Kidney (tissue), 14 donors: ENCODE results near the gene SNAP25. TPM values are rescaled to one million over a fixed set of nuclear protein-coding genes. Genes with fewer than 3 reads are reported as not detected.
A peak's percentile ranks its signal among the peaks of the same experiment; 100 is the strongest.

Experiments used
- DNase-seq, 5 donors: peaks; one replicate each; pipeline ENCODE4 v3.0.0-alpha.2; 2013 to 2020
- FAIRE-seq: peaks from 2 replicates; lab custom pipeline; 2012; peaks lifted over from hg19 to GRCh38; lab: Jason Lieb, UNC
- H3K27ac ChIP-seq, 2 donors: one replicate each; pipeline ENCODE4 v1.7.0; 2013; ENCODE audit warnings: low read depth in 2 of 2, low read length in 2 of 2, inconsistent platforms in 1 of 2
- H3K27me3 ChIP-seq: one replicate; pipeline ENCODE4 v1.7.1; 2013; ENCODE audit warnings: low read length, inconsistent platforms; ENCODE audit not compliant: control insufficient read depth, insufficient read depth
- H3K36me3 ChIP-seq, 3 donors: one replicate each; pipeline versions ENCODE4 v1.7.0 to v1.7.1; 2013; ENCODE audit warnings: low read length in 3 of 3, control low read depth in 1 of 3, inconsistent platforms in 1 of 3; ENCODE audit not compliant: insufficient read depth in 3 of 3, control insufficient read depth in 2 of 3
- H3K4me1 ChIP-seq, 3 donors: one replicate each; pipeline versions ENCODE4 v1.7.0 to v1.7.1; 2013; ENCODE audit warnings: low read length in 3 of 3, inconsistent platforms in 1 of 3, low read depth in 1 of 3; ENCODE audit not compliant: control insufficient read depth in 2 of 3, insufficient read depth in 2 of 3
- H3K4me3 ChIP-seq, 3 donors: one replicate each; pipeline versions ENCODE4 v1.7.0 to v1.8.1; 2013; ENCODE audit warnings: low read length in 3 of 3, control low read depth in 1 of 3, inconsistent platforms in 1 of 3
- H3K9ac ChIP-seq, 3 donors: one replicate each; pipeline versions ENCODE4 v1.7.0 to v1.7.1; 2013; ENCODE audit warnings: low read length in 3 of 3, control low read depth in 1 of 3, inconsistent platforms in 1 of 3
- H3K9me3 ChIP-seq, 3 donors: one replicate each; pipeline versions ENCODE4 v1.7.0 to v1.7.1; 2013; ENCODE audit warnings: low read length in 3 of 3, control low read depth in 1 of 3, inconsistent platforms in 1 of 3; ENCODE audit not compliant: control insufficient read depth in 2 of 3, insufficient read depth in 1 of 3
- intact Hi-C: fragments of 100-400 bp; cut with DNase I; formaldehyde crosslinking; loops from one replicate; pipeline ENCODE4 v1.11.1; 2022
- polyA plus RNA-seq: library from polyadenylated mRNA; stranded (reverse); fragments of 350-450 nt; fragmentation: Illumina TruSeq; extraction: RNeasy Lipid Tissue Mini Kit (QIAGEN cat#74804); gene quantifications from one replicate; pipeline ENCODE4 v1.2.3, GENCODE V29; 2014; ENCODE audit warnings: low read depth, low replicate concordance; ENCODE audit not compliant: insufficient read depth
- total RNA-seq: library from RNA; stranded (reverse); fragmentation: NEBNext Ultra II Directional; extraction: Animal tissue kit (Norgen Biotek cat#: 25700); gene quantifications from one replicate; pipeline ENCODE4 v1.2.1, GENCODE V29; 2021
- TF ChIP-seq, protein P1 (sequence below): IDR thresholded peaks from 3 replicates; pipeline ENCODE4 v1.5.1; 2012; ENCODE audit warnings: mild to moderate bottlenecking, moderate library complexity, borderline replicate concordance; ENCODE audit not compliant: insufficient read depth; ENCODE audit errors: extremely low read depth
- donor health status: control.
- donor health status: control.
- donor health status: control.
- donor health status: control.
- donor health status: control.
- donor health status: DM: yes; HTN: yes; CAD: no.
- donor health status: Normal renal cell carcinoma (clear cell type).

SNAP25 gene
- total and polyA plus RNA-seq, 2 donors from 2014 or later: 1.4 to 6.2 TPM

DNA sequence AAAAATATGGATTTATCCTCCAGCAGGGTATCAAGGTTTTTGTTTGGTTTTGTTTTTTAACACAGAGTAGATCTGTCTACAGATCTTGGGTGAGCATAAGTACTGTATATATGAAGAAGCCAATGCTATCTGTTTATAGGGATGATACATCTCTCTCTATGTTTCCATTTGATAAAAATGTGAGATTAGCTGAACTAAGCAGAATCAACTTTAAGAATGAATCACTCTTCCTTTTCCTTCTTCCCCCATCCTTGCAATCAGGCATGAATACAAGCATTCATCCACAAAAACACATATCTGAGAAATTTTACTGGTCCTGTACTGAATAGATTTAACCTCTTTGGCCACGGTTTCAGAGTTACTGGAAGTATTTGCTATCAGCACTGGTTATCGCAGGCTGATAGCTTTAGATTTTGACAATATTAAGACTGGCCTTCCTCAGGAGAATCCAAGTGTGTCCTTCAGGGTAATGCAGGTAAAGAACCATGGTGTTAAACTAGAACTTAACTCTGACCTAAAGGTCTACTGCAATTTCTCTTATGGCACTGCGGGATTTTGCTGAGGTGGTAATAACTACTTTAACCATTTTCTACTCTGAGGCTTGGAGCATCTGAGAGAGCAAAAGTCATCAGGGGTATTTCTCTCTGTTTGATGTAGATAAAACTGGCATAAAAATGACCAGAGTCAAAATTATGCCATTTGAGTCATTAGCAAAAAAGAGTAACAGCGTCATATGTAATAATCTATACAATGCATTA lies 1.5 kb downstream of the SNAP25 start:
- Histone ChIP-seq H3K4me1 (no peaks in the 10 kb centered on the region), H3K9me3 (no peaks in the 10 kb centered on the region), H3K27ac (no peak overlapping the region), H3K9ac (no peak overlapping the region), H3K36me3 (no peaks in the 10 kb centered on the region), H3K4me3 (no peak overlapping the region), H3K27me3 (no peaks in the 10 kb centered on the region)
- FAIRE-seq (no peak), DNase-seq (no peak)
- TF ChIP-seq, protein P1, sequence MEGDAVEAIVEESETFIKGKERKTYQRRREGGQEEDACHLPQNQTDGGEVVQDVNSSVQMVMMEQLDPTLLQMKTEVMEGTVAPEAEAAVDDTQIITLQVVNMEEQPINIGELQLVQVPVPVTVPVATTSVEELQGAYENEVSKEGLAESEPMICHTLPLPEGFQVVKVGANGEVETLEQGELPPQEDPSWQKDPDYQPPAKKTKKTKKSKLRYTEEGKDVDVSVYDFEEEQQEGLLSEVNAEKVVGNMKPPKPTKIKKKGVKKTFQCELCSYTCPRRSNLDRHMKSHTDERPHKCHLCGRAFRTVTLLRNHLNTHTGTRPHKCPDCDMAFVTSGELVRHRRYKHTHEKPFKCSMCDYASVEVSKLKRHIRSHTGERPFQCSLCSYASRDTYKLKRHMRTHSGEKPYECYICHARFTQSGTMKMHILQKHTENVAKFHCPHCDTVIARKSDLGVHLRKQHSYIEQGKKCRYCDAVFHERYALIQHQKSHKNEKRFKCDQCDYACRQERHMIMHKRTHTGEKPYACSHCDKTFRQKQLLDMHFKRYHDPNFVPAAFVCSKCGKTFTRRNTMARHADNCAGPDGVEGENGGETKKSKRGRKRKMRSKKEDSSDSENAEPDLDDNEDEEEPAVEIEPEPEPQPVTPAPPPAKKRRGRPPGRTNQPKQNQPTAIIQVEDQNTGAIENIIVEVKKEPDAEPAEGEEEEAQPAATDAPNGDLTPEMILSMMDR: no peak
- intact Hi-C loops: no loop called here

DNA sequence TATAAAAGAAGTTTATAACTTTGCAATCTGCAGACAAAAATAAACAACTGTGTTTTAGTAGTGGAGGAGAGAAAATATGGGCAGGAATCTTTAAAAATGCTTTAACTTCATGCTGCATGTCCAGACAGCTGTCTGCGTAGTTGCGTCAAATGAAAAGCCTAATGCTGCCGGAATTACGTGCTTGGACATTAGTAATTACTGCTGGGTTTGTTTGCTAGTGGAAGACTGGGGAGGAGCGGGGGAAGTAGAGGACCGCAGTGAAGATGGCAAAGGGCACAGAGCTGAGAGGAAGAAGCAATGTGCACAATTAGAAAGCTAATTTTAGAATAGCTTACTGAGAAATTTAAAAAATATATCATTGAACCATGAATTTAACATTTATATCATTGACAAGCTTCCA lies 2.4 kb downstream of the SNAP25 start:
- H3K4me1 ChIP-seq: no peaks in the 10 kb centered on the region
- H3K27me3 ChIP-seq: no peaks in the 10 kb centered on the region
- no peak for DNase-seq
- TF ChIP-seq, protein P1: no peak
- FAIRE-seq: no peak
- H3K9ac ChIP-seq: no peak overlapping the region
- intact Hi-C loops: no loop called here
- no peaks in the 10 kb centered on the region for H3K36me3 ChIP-seq
- no peaks in the 10 kb centered on the region for H3K9me3 ChIP-seq
- no peak overlapping the region for H3K27ac ChIP-seq
- no peak overlapping the region for H3K4me3 ChIP-seq

DNA sequence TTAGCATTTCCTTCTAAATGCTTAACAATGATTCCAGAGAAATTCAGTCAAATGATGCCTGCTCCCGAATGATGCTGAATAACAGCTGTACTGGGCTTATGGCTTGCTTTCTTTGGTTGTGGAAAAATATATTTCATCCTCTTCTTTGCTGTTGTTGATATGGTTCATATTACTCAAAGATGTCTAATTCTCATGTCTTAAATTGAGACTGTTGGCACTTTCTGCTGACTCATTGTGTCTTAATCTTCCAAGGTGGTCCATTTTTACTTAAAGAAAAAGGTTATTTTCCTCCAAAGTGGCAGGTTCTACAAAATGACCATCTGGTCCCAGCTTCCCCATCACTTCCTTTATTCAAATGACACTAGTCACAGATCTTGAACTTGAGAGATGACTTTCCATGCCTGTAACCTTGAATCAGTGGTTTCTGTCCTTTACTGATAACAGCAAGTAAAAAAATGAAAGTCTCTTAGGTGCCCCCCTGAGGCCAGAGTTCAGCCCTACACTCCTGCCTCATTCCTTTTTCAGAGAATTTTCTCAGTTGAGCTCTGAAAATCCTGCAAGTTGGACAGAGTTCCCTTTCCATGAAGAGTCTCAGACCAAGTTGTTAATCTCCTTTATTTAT lies 6.9 kb downstream of the SNAP25 start:
- Histone ChIP-seq H3K4me3 (no peak overlapping the region), H3K9me3 (no peaks in the 10 kb centered on the region), H3K27ac (no peak overlapping the region), H3K36me3 (no peaks in the 10 kb centered on the region), H3K9ac (no peak overlapping the region), H3K4me1 (no peaks in the 10 kb centered on the region), H3K27me3 (no peaks in the 10 kb centered on the region)
- FAIRE-seq (no peak), DNase-seq (peak in 1 of 5 donors; percentile 3)
- TF ChIP-seq, protein P1: no peak
- intact Hi-C loops: no loop called here
